Measurements from ENCODE around the gene ECEL1. TPM values are rescaled to one million over a fixed set of nuclear protein-coding genes. Genes with fewer than 3 reads are reported as not detected.

The ECEL1 gene
- total RNA-seq, 1 experiment from 2014 or later = not detected

DNA sequence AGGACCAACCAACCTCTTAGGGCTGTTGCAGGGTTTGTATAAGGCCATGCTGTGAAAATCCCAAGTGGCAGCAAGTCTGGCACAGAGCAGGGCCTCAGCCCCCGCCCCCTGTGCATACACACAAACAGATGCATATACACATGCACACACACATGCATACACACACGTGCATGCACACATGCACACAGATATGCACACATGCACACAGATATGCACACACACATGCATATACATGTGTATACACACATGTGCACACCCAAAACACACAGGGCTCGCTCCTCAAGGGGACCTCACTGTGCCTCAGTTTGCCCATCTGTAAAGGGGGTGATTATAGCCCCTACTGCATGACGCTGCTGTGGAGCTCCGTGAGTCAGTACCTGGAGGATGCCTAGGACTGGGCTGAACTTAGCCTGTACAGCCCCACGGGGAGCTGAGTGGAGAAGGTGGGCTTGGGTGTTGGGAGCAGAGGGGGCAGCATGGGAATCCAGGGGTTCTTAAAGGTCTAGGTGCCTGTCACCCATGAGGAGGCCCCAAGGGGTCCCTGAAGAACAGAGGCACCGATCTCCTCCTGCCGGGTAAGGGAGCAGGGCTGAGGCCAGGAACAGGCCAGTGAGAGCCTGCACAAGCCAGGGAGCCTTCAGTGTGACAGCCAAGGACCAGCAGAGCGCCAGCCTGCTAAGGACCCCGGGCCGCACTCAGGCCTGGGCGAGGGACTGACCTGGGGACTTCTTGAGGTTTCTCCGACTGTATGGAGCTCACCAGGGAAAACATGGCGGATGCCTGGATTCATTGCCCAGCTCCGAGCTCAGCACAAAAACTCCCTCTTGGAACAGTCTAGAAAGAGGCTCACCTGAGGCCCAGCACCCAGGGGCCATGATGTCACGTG, 55.7 kb downstream of the ECEL1 start:
- DNase-seq (ENCODE audit: low read depth) = no peak

Other genes with a start within 250 kb of the ECEL1 start
- not detected in 2 replicates for gene ALPP, start 109.1 kb downstream of the ECEL1 start, total RNA-seq (2014; rRNA removed; shearing (Covaris generic))
- not detected in 2 replicates for gene ALPG, start 81.0 kb downstream of the ECEL1 start, total RNA-seq (2014; rRNA removed; shearing (Covaris generic))
- not detected in 2 replicates for gene ALPI, start 31.7 kb downstream of the ECEL1 start, total RNA-seq (2014; rRNA removed; shearing (Covaris generic))
- not detected in 2 replicates for gene PRSS56, start 32.6 kb upstream of the ECEL1 start, total RNA-seq (2014; rRNA removed; shearing (Covaris generic))
- not detected in 2 replicates for gene CHRND, start 38.3 kb upstream of the ECEL1 start, total RNA-seq (2014; rRNA removed; shearing (Covaris generic))
- not detected in 2 replicates for gene CHRNG, start 51.9 kb upstream of the ECEL1 start, total RNA-seq (2014; rRNA removed; shearing (Covaris generic))
- 4.2 and 5.6 TPM in 2 replicates for gene TIGD1, start 62.7 kb upstream of the ECEL1 start, total RNA-seq (2014; rRNA removed; shearing (Covaris generic))
- 108 and 123 TPM in 2 replicates for gene EIF4E2, start 62.9 kb upstream of the ECEL1 start, total RNA-seq (2014; rRNA removed; shearing (Covaris generic))
- gene EFHD1, start 145.8 kb upstream of the ECEL1 start, total RNA-seq (2014; rRNA removed; shearing (Covaris generic)) = not detected in 2 replicates
- 38.6 and 49.2 TPM in 2 replicates for gene GIGYF2, start 209.5 kb upstream of the ECEL1 start, total RNA-seq (2014; rRNA removed; shearing (Covaris generic))